Uterus (tissue), 4 donors: ENCODE data around the gene MAP4K1. TPM values are rescaled to one million over a fixed set of nuclear protein-coding genes. Genes with fewer than 3 reads are reported as not detected.
"Not testable (repeated sequence)": the region's sequence is repeated elsewhere in the genome, so short reads cannot be mapped to it uniquely, and the experiment has no call there.

Experiments
- DNase-seq, 2 donors: peaks; one replicate each; pipeline ENCODE4 v3.0.0-alpha.2; 2019 to 2020
- H3K27ac ChIP-seq, 2 donors: fragments of 200-600 bp; sonication (generic); 1 replicate in 1 of 2; 2 replicates in 1 of 2; pipeline ENCODE4 v1.5.1; 2016 to 2018
- H3K27me3 ChIP-seq, 2 donors: fragments of 200-600 bp; sonication (generic); one replicate each; pipeline ENCODE4 v1.5.1; 2018 to 2019; ENCODE audit warnings: control low read depth in 1 of 2
- H3K36me3 ChIP-seq, 2 donors: fragments of 200-600 bp; sonication (generic); one replicate each; pipeline ENCODE4 v1.5.1; 2019; ENCODE audit warnings: control low read depth in 1 of 2
- H3K4me1 ChIP-seq, 2 donors: fragments of 200-600 bp; sonication (generic); one replicate each; pipeline ENCODE4 v1.5.1; 2018 to 2019; ENCODE audit warnings: control low read depth in 1 of 2
- H3K4me3 ChIP-seq, 2 donors: fragments of 200-600 bp; sonication (generic); 1 replicate in 1 of 2; 2 replicates in 1 of 2; pipeline ENCODE4 v1.5.1; 2018 to 2019; ENCODE audit warnings: mild to moderate bottlenecking in 1 of 2
- H3K9me3 ChIP-seq, 2 donors: fragments of 200-600 bp; sonication (generic); one replicate each; pipeline ENCODE4 v1.5.1; 2019; ENCODE audit warnings: control low read depth in 1 of 2
- CTCF ChIP-seq, 4 experiments: fragments of 200-600 bp in 2 of 4; fragments of 450-650 bp in 2 of 4; sonication (generic) in 2 of 4; IDR thresholded peaks; one replicate each; pipeline ENCODE4 v1.5.1; 2016 to 2019; ENCODE audit warnings: antibody characterized with exemption in 4 of 4, mild to moderate bottlenecking in 2 of 4, moderate library complexity in 1 of 4
- POLR2A ChIP-seq, 2 donors: fragments of 450-650 bp; IDR thresholded peaks; one replicate each; pipeline ENCODE4 v1.6.1; 2016; ENCODE audit warnings: antibody characterized with exemption in 2 of 2, mild to moderate bottlenecking in 1 of 2, moderate library complexity in 1 of 2
- intact Hi-C: fragments of 100-400 bp; cut with DNase I; formaldehyde crosslinking; loops from one replicate; pipeline ENCODE4 v1.15.1; 2023; ENCODE audit warnings: low total_unique reads
- total RNA-seq, 4 donors: library from RNA; depleted of rRNA in 3 of 4; stranded (reverse); fragments of >200 nt in 3 of 4; gene quantifications; one replicate each; pipeline versions ENCODE4 v1.1.0 to v1.2.4, GENCODE V29; 2014 to 2023
- donor health status: DM: yes; HTN: yes; CAD: no.

MAP4K1 gene
- total RNA-seq, 4 donors from 2014 or later, result 0.55 to 4.5 (median 3.6) TPM; not detected in 1

GRCh38 chr19:38639679-38640078 lies 21.9 kb upstream of the MAP4K1 start:
- Histone ChIP-seq H3K9me3 (no peaks in the 10 kb centered on the region), H3K4me3 (no peak overlapping the region), H3K27ac (peak overlapping the region; percentile 13 to 54), H3K27me3 (no peaks in the 10 kb centered on the region), H3K36me3 (no peaks in the 10 kb centered on the region), H3K4me1 (no peaks in the 10 kb centered on the region)
- intact Hi-C loops, result no loop called here
- no peak for DNase-seq
- TF ChIP-seq POLR2A (IDR thresholded peaks at IDR 0.05) (no peak), CTCF (IDR thresholded peaks at IDR 0.05) (no peak)

GRCh38 chr19:38638461-38638860 lies 20.7 kb upstream of the MAP4K1 start:
- intact Hi-C loops, result no loop called here
- H3K36me3 ChIP-seq, result no peaks in the 10 kb centered on the region
- DNase-seq, result no peak
- no peaks in the 10 kb centered on the region for H3K27me3 ChIP-seq
- H3K27ac ChIP-seq, result no peak overlapping the region
- TF ChIP-seq POLR2A (IDR thresholded peaks at IDR 0.05), result no peak
- TF ChIP-seq CTCF (IDR thresholded peaks at IDR 0.05), result no peak
- no peaks in the 10 kb centered on the region for H3K9me3 ChIP-seq
- no peaks in the 10 kb centered on the region for H3K4me1 ChIP-seq
- no peak overlapping the region for H3K4me3 ChIP-seq

DNA sequence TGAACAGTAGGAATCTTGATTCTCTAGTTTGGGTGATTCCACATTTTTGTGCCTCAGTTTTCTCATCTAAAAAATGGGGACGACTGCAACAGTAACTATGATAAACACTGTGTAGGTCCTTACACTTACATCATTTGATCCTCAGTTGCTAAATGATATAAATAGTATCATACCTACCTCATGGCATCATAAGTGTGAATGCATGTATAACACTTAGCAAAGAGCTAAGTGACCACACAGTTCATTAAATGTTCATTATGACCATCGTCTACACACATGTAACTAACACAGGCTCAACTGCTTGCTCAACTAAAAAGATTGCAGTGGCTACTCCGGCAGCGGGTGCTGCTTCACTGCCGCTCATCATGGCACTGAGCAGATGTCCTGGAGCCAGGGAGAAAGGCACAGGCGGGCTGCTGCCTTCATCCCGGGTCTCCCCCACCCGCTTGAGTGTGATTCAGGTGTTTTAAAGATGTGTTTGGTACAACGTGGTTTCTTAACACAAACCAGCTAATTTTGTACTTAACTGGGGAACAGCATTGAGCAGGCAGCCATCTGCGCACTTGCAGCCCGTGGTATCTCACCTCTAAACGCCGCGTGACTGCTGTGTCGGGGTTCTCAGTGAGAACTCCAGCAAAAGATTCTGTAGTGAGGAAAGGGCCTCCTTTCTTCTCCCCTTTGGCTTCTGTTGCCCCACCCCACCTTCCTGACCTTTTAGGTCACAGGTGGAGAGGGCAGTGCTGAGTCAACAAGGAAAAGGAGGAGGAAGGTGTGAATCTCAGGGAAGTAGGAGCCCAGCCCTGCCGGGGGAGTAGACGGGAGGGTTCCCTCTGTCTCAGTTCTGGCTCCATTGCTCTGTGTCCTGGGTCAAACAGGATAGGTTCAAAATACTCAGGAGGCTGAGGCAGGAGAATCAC lies 18.0 kb upstream of the MAP4K1 start:
- DNase-seq, result no peak
- Histone ChIP-seq H3K4me1 (no peaks in the 10 kb centered on the region), H3K4me3 (no peak overlapping the region), H3K27ac (peak overlapping the region in 1 of 2 donors; percentile 50), H3K36me3 (no peaks in the 10 kb centered on the region), H3K9me3 (no peaks in the 10 kb centered on the region), H3K27me3 (no peaks in the 10 kb centered on the region)
- intact Hi-C loops, result no loop called here
- no peak for TF ChIP-seq POLR2A (IDR thresholded peaks at IDR 0.05)

DNA sequence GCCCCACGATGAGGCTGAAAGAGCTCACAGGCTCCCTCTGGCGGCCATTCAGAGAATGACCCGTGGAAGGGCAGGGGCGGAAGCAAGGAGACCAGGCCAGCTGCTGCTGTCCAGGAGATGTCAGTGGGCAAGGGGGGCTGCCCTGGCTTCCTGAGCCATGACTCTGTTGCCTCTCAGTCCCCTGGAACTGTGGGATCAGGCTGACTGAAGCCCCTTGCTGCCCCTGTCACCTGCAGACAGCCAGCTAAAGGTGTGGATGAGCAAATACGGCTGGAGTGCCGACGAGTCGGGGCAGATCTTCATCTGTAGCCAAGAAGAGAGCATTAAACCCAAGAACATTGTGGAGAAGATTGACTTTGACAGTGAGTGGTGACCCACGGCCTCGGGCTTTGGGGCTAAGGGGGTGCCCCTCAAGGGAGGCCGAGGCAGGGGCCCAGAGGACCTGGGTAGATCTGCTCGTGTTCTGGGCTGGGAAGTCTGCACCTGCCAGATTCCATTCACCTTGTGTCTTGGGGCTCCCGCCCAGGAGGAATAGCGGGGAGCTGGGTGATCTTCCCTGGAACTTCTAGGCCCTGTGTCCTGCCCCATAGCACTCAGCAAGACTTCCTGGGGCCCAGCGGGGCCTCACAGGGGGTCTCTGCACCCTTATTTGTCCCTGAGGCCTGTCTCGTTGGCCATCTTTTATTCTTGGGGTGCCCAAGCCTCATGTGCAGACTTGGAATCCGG lies 17.2 kb upstream of the MAP4K1 start:
- H3K4me3 ChIP-seq, result no peak overlapping the region
- peak; percentile 72 to 81 for DNase-seq
- no peaks in the 10 kb centered on the region for H3K9me3 ChIP-seq
- H3K27ac ChIP-seq, result peak overlapping the region in 1 of 2 donors; percentile 8
- no peaks in the 10 kb centered on the region for H3K4me1 ChIP-seq
- no peak for TF ChIP-seq POLR2A (IDR thresholded peaks at IDR 0.05)
- TF ChIP-seq CTCF (IDR thresholded peaks at IDR 0.05), result peak; percentile 89 to 97 (median 92)
- H3K27me3 ChIP-seq, result no peaks in the 10 kb centered on the region
- H3K36me3 ChIP-seq, result no peaks in the 10 kb centered on the region
- intact Hi-C loops, result no loop called here

DNA sequence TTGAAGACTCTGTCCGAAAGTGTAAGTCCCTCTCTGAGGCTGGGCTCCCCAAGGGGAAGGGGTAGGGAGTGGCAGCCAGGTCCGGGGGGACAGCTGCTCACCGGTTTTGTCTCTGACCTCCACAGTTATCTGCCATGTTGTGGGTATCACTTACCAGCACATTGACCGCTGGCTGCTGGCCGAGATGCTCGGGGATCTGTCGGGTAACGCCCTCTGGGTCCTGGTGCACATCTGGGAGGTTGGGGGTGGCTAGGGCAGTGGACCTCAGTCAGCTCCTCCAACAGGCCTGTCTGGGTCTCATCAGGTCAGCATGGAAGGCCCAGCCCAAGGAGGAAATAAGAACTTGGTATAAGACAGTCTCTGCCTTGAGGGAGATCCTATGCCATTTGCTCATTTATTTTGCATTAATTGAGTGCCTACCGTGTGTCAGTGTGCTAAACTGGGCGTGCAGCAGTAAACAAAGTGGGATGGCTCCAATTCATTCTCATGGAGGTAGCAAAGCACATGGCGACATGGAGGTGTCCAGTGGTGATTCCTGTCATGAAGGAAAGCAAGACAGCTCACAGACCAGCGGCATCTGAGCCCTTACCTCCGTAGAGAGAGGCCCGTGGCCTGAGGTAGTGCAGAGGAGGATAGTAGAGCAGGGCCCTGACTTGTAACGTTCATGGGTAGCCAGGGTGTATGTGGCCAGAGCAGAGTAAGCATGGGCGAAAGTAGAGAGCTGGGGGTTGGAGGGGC lies 14.9 kb upstream of the MAP4K1 start:
- Histone ChIP-seq H3K27me3 (no peaks in the 10 kb centered on the region), H3K9me3 (no peaks in the 10 kb centered on the region), H3K36me3 (no peaks in the 10 kb centered on the region), H3K4me3 (no peak overlapping the region), H3K4me1 (no peaks in the 10 kb centered on the region), H3K27ac (no peak overlapping the region)
- intact Hi-C loops, result no loop called here
- TF ChIP-seq CTCF (IDR thresholded peaks at IDR 0.05) (no peak), POLR2A (IDR thresholded peaks at IDR 0.05) (no peak)
- DNase-seq, result no peak

DNA sequence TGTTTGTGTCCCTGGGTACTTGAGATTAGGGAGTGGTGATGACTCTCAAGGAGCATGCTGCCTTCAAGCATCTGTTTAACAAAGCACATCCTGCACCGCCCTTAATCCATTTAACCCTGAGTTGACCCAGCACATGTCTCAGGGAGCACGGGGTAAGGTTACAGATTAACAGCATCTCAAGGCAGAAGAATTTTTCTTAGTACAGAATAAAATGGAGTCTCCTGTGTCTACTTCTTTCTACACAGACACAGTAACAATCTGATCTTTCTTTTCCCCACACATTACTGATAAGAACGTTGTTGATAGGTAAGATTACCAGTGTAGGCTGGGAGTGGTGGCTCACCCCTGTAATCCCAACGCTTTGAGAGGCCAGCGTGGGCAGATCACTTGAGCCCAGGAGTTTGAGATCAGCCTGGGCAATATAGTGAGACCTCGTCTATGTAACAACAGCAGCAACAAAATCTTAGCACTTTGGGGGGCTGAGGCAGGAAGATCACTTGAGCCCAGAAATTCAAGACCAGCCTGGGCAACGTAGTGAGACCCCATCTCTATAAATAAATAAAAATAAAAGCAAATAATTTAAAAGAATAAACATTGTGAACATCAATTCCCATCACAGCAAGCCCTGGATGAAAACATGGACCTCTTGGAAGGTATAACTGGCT lies 14.2 kb upstream of the MAP4K1 start:
- intact Hi-C loops, H3K27me3 ChIP-seq, H3K4me3 ChIP-seq, H3K4me1 ChIP-seq, H3K9me3 ChIP-seq, H3K36me3 ChIP-seq, DNase-seq, H3K27ac ChIP-seq: not testable (repeated sequence)

DNA sequence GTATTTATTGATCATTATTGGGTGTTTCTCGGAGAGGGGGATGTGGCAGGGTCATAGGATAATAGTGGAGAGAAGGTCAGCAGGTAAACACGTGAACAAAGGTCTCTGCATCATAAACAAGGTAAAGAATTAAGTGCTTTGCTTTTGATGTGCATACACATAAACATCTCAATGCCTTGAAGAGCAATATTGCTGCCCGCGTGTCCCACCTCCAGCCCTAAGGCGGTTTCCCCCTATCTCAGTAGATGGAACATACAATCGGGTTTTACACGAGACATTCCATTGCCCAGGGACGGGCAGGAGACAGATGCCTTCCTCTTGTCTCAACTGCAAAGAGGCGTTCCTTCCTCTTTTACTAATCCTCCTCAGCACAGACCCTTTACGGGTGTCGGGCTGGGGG lies 13.5 kb upstream of the MAP4K1 start:
- intact Hi-C loops, DNase-seq, H3K27ac ChIP-seq, H3K4me1 ChIP-seq, H3K36me3 ChIP-seq, H3K4me3 ChIP-seq, H3K9me3 ChIP-seq, H3K27me3 ChIP-seq: not testable (repeated sequence)
